HepG2 (cell line): ENCODE results near the gene ELF1. TPM values are rescaled to one million over a fixed set of nuclear protein-coding genes. Genes with fewer than 3 reads are reported as not detected.

Source experiments
- ESRRA ChIP-seq: sonication (generic); formaldehyde crosslinking; IDR thresholded peaks from 2 replicates; pipeline ENCODE4 v1.5.1; 2020; ENCODE audit warnings: mild to moderate bottlenecking, low read depth, missing genetic modification reagents
- MED8 ChIP-seq: sonication (generic); formaldehyde crosslinking; IDR thresholded peaks from 2 replicates; pipeline ENCODE4 v1.8.1; 2023; ENCODE audit warnings: mild to moderate bottlenecking, missing genetic modification reagents; ENCODE audit not compliant: insufficient replicate concordance
- NFIB ChIP-seq: sonication (generic); formaldehyde crosslinking; IDR thresholded peaks from 2 replicates; pipeline ENCODE4 v1.9.0; 2021; ENCODE audit warnings: missing genetic modification reagents, mild to moderate bottlenecking, borderline replicate concordance
- PHF21A ChIP-seq: sonication (generic); formaldehyde crosslinking; IDR thresholded peaks from 2 replicates; pipeline ENCODE4 v1.5.0; 2020; ENCODE audit warnings: mild to moderate bottlenecking, missing genetic modification reagents
- SAFB2 ChIP-seq: sonication (generic); formaldehyde crosslinking; IDR thresholded peaks from 2 replicates; pipeline ENCODE4 v1.5.1; 2020; ENCODE audit warnings: missing genetic modification reagents, low read depth, mild to moderate bottlenecking, borderline replicate concordance
- SMC3 ChIP-seq: IDR thresholded peaks from 2 replicates; pipeline ENCODE4 v1.6.1; 2011; ENCODE audit warnings: low read length, improper control_type of control experiment
- TCF7L2 ChIP-seq: IDR thresholded peaks from 2 replicates; pipeline ENCODE4 v1.6.1; 2011; ENCODE audit warnings: mild to moderate bottlenecking, low read depth, low read length, moderate library complexity
- XRCC5 ChIP-seq: fragments of 200-400 bp; formaldehyde crosslinking; optimal IDR thresholded peaks from 2 replicates; pipeline ENCODE3; 2017; ENCODE audit warnings: mild to moderate bottlenecking, low read length
- ZNF354B ChIP-seq: sonication (generic); formaldehyde crosslinking; IDR thresholded peaks from 2 replicates; pipeline ENCODE4 v1.8.0; 2022; ENCODE audit warnings: mild to moderate bottlenecking, missing genetic modification reagents
- ZNF503 ChIP-seq: sonication (generic); formaldehyde crosslinking; IDR thresholded peaks from 2 replicates; pipeline ENCODE4 v1.4.0; 2020; ENCODE audit warnings: missing genetic modification reagents
- ZNF772 ChIP-seq: sonication (generic); formaldehyde crosslinking; IDR thresholded peaks from 2 replicates; pipeline ENCODE4 v1.5.0; 2020; ENCODE audit warnings: mild to moderate bottlenecking, missing genetic modification reagents
- polyA plus RNA-seq, 8 experiments: library from polyadenylated mRNA; depleted of rRNA in 3 of 8; stranded (reverse) in 7 of 8; unstranded in 1 of 8; fragments of >200 nt; fragmentation: Illumina TruSeq in 4 of 8; extraction: Trizol in 4 of 8; gene quantifications; 2 replicates each; pipeline versions ENCODE4 v1.2.1 to v1.2.3, GENCODE V29; 2011 to 2016; ENCODE audit warnings: low read depth in 4 of 8, missing spikeins in 1 of 8, mixed read lengths in 1 of 8; ENCODE audit not compliant: insufficient read depth in 1 of 8
- total RNA-seq, 5 experiments: library from RNA; depleted of rRNA; stranded (reverse); fragments of >200 nt; fragmentation: Illumina TruSeq; extraction: Trizol; gene quantifications; 2 replicates each; pipeline ENCODE4 v1.2.3, GENCODE V29; 2016; ENCODE audit warnings: low read depth in 1 of 5
- TF ChIP-seq, protein P1 (sequence below): sonication (generic); formaldehyde crosslinking; conservative IDR thresholded peaks from 2 replicates; pipeline ENCODE4 v1.4.0; 2020; ENCODE audit warnings: missing genetic modification reagents
- TF ChIP-seq, protein P2 (sequence below): sonication (generic); formaldehyde crosslinking; IDR thresholded peaks from 2 replicates; pipeline ENCODE4 v1.4.0; 2020; ENCODE audit warnings: missing genetic modification reagents, borderline replicate concordance
- TF ChIP-seq, protein P3 (sequence below): sonication (generic); formaldehyde crosslinking; conservative IDR thresholded peaks from 2 replicates; pipeline ENCODE4 v1.4.0; 2020; ENCODE audit warnings: mild to moderate bottlenecking, missing genetic modification reagents, moderate library complexity

Gene ELF1
- total and polyA plus RNA-seq, 2 of the 13 experiments (the other 11 are each of a cell fraction or from before 2014, with no cell fraction given) = 24.6 to 71.5 TPM

DNA sequence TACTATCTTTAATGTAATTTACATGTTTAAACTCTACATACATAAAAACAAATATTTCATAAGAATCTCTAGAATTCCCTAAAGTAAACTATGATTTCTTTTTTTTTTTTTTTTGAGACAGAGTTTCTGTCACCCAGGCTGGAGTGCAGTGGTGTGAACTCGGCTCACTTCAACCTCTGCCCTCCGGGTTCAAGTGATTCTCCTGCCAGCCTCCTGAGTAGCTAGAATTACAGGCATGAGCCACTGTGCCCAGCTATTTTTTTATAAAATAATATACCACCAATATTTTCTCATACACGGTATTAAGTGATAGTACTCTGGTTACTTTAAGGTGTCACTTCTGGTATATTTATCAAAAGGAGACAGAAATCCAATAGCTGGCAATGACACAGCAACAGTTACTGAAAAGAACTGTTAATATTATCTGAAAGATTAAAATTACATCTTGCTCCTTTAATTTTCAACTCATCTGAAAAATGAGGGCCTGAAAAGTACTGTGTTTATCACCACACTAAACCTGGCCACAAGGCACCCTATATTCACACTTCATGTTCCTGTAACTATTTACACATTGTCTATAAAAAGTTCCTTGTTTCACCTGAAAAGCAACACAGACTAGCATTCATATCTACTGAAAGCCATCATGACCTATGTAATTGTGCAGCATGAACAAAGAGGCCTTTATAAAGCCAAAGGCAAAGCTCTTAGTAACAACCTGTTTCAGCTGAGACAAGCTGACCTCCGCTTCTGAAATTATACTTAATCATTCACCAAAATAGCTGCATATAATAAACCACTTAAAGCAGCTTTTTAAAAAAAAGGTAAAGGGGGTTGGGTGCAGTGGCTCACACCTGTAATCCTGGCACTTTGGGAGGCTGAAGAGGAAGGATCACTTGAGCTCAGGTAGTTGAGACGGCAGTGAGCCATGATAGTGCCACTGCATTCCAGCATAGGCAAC lies 123.6 kb downstream of the ELF1 start (continued):
- TF ChIP-seq, protein P1, sequence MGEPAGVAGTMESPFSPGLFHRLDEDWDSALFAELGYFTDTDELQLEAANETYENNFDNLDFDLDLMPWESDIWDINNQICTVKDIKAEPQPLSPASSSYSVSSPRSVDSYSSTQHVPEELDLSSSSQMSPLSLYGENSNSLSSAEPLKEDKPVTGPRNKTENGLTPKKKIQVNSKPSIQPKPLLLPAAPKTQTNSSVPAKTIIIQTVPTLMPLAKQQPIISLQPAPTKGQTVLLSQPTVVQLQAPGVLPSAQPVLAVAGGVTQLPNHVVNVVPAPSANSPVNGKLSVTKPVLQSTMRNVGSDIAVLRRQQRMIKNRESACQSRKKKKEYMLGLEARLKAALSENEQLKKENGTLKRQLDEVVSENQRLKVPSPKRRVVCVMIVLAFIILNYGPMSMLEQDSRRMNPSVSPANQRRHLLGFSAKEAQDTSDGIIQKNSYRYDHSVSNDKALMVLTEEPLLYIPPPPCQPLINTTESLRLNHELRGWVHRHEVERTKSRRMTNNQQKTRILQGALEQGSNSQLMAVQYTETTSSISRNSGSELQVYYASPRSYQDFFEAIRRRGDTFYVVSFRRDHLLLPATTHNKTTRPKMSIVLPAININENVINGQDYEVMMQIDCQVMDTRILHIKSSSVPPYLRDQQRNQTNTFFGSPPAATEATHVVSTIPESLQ (CRISPR knock-in tag) = no peak
- no peak for TF ChIP-seq ZNF354B (CRISPR knock-in tag)
- no peak for TF ChIP-seq SMC3
- TF ChIP-seq, protein P2, sequence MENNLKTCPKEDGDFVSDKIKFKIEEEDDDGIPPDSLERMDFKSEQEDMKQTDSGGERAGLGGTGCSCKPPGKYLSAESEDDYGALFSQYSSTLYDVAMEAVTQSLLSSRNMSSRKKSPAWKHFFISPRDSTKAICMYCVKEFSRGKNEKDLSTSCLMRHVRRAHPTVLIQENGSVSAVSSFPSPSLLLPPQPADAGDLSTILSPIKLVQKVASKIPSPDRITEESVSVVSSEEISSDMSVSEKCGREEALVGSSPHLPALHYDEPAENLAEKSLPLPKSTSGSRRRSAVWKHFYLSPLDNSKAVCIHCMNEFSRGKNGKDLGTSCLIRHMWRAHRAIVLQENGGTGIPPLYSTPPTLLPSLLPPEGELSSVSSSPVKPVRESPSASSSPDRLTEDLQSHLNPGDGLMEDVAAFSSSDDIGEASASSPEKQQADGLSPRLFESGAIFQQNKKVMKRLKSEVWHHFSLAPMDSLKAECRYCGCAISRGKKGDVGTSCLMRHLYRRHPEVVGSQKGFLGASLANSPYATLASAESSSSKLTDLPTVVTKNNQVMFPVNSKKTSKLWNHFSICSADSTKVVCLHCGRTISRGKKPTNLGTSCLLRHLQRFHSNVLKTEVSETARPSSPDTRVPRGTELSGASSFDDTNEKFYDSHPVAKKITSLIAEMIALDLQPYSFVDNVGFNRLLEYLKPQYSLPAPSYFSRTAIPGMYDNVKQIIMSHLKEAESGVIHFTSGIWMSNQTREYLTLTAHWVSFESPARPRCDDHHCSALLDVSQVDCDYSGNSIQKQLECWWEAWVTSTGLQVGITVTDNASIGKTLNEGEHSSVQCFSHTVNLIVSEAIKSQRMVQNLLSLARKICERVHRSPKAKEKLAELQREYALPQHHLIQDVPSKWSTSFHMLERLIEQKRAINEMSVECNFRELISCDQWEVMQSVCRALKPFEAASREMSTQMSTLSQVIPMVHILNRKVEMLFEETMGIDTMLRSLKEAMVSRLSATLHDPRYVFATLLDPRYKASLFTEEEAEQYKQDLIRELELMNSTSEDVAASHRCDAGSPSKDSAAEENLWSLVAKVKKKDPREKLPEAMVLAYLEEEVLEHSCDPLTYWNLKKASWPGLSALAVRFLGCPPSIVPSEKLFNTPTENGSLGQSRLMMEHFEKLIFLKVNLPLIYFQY (CRISPR knock-in tag) = no peak
- TF ChIP-seq SAFB2 = no peak
- TF ChIP-seq, protein P3, sequence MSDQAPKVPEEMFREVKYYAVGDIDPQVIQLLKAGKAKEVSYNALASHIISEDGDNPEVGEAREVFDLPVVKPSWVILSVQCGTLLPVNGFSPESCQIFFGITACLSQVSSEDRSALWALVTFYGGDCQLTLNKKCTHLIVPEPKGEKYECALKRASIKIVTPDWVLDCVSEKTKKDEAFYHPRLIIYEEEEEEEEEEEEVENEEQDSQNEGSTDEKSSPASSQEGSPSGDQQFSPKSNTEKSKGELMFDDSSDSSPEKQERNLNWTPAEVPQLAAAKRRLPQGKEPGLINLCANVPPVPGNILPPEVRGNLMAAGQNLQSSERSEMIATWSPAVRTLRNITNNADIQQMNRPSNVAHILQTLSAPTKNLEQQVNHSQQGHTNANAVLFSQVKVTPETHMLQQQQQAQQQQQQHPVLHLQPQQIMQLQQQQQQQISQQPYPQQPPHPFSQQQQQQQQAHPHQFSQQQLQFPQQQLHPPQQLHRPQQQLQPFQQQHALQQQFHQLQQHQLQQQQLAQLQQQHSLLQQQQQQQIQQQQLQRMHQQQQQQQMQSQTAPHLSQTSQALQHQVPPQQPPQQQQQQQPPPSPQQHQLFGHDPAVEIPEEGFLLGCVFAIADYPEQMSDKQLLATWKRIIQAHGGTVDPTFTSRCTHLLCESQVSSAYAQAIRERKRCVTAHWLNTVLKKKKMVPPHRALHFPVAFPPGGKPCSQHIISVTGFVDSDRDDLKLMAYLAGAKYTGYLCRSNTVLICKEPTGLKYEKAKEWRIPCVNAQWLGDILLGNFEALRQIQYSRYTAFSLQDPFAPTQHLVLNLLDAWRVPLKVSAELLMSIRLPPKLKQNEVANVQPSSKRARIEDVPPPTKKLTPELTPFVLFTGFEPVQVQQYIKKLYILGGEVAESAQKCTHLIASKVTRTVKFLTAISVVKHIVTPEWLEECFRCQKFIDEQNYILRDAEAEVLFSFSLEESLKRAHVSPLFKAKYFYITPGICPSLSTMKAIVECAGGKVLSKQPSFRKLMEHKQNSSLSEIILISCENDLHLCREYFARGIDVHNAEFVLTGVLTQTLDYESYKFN (CRISPR knock-in tag) = peak; percentile 42
- no peak for TF ChIP-seq XRCC5
- TF ChIP-seq ESRRA = no peak
- no peak for TF ChIP-seq ZNF772 (CRISPR knock-in tag)
- no peak for TF ChIP-seq MED8 (CRISPR knock-in tag)
- no peak for TF ChIP-seq TCF7L2
- no peak for TF ChIP-seq PHF21A (CRISPR knock-in tag)
- TF ChIP-seq ZNF503 = peak; percentile 48; the same call in 1 of the 2 replicates
- TF ChIP-seq NFIB = no peak
